Activated T-helper 2 cell treated with anti-CD3 and anti-CD28 coated beads, Interferon-gamma antibody, Interleukin-2, Interleukin-4, amounts not matched to agents 10 μg/mL and 5 μg/mL and 100 μg/mL, durations not matched to agents 14 hours and 24 hours and 36 hours (primary cell): ENCODE data around the gene AK9. TPM values are rescaled to one million over a fixed set of nuclear protein-coding genes. Genes with fewer than 3 reads are reported as not detected.
"Not testable (repeated sequence)": the region's sequence is repeated elsewhere in the genome, so short reads cannot be mapped to it uniquely, and the experiment has no call there.

Experiments
- DNase-seq: peaks from one replicate; pipeline ENCODE4 v3.0.0; 2021; ENCODE audit warnings: low spot score
- H3K27ac Mint-ChIP-seq: one replicate; pipeline ENCODE4 v1.8.0; 2021; ENCODE audit warnings: mixed read lengths
- H3K27me3 Mint-ChIP-seq: one replicate; pipeline ENCODE4 v1.8.0; 2021; ENCODE audit warnings: low read depth, mixed read lengths
- H3K36me3 Mint-ChIP-seq: one replicate; pipeline ENCODE4 v1.8.0; 2021; ENCODE audit warnings: low read depth, mixed read lengths
- H3K4me1 Mint-ChIP-seq: one replicate; pipeline ENCODE4 v1.8.0; 2021; ENCODE audit warnings: low read depth, mixed read lengths
- H3K4me3 Mint-ChIP-seq: one replicate; pipeline ENCODE4 v1.8.0; 2021; ENCODE audit warnings: low read depth, mild to moderate bottlenecking, moderate library complexity, mixed read lengths
- H3K9me3 Mint-ChIP-seq: one replicate; pipeline ENCODE4 v1.8.0; 2021; ENCODE audit warnings: mixed read lengths
- intact Hi-C: fragments of 100-400 bp; cut with micrococcal nuclease; formaldehyde crosslinking; loops from one replicate; pipeline ENCODE4 v1.15.1; 2023
- total RNA-seq: library from RNA; stranded (reverse); gene quantifications from 2 replicates; pipeline ENCODE4 v1.2.3, GENCODE V29; 2022

The AK9 gene
- total RNA-seq, 1 donor from 2014 or later, result 3.8 TPM

GRCh38 chr6:109687271-109687761 lies 3.7 kb downstream of the AK9 start:
- intact Hi-C loops, result no loop called here
- no peak for DNase-seq
- peaks cover 8% of the 10 kb centered on the region for H3K9me3 Mint-ChIP-seq
- no peak overlapping the region for H3K4me3 Mint-ChIP-seq
- H3K4me1 Mint-ChIP-seq, result peaks cover 19% of the 10 kb centered on the region
- peaks cover 10% of the 10 kb centered on the region for H3K27me3 Mint-ChIP-seq
- no peak overlapping the region for H3K27ac Mint-ChIP-seq
- no peaks in the 10 kb centered on the region for H3K36me3 Mint-ChIP-seq

- Mint-ChIP-seq H3K27ac (no peak overlapping the region), H3K4me1 (peaks cover 15% of the 10 kb centered on the region), H3K9me3 (peaks cover 10% of the 10 kb centered on the region), H3K27me3 (peaks cover 12% of the 10 kb centered on the region), H3K36me3 (no peaks in the 10 kb centered on the region), H3K4me3 (no peak overlapping the region)
- intact Hi-C loops, result no loop called here
- DNase-seq, result no peak
Measured at GRCh38 chr6:109686566-109687265, 4.3 kb downstream of the AK9 start.

- H3K9me3 Mint-ChIP-seq, intact Hi-C loops, H3K36me3 Mint-ChIP-seq, H3K4me3 Mint-ChIP-seq, DNase-seq, H3K27ac Mint-ChIP-seq, H3K4me1 Mint-ChIP-seq, H3K27me3 Mint-ChIP-seq: not testable (repeated sequence)
Measured at GRCh38 chr6:109678661-109679505, 12.1 kb downstream of the AK9 start.

GRCh38 chr6:109678240-109678639 lies 12.8 kb downstream of the AK9 start:
- H3K36me3 Mint-ChIP-seq, result no peaks in the 10 kb centered on the region
- H3K4me3 Mint-ChIP-seq, result no peak overlapping the region
- DNase-seq, result no peak
- H3K27me3 Mint-ChIP-seq, result peaks cover 2% of the 10 kb centered on the region
- H3K27ac Mint-ChIP-seq, result no peak overlapping the region
- H3K9me3 Mint-ChIP-seq, result peaks cover 7% of the 10 kb centered on the region
- peaks cover 3% of the 10 kb centered on the region for H3K4me1 Mint-ChIP-seq
- intact Hi-C loops, result no loop called here

- no peak overlapping the region for H3K4me3 Mint-ChIP-seq
- H3K36me3 Mint-ChIP-seq, result no peaks in the 10 kb centered on the region
- peaks cover 5% of the 10 kb centered on the region for H3K9me3 Mint-ChIP-seq
- H3K27ac Mint-ChIP-seq, result no peak overlapping the region
- no peaks in the 10 kb centered on the region for H3K27me3 Mint-ChIP-seq
- intact Hi-C loops, result no loop called here
- DNase-seq, result no peak
- peaks cover 3% of the 10 kb centered on the region for H3K4me1 Mint-ChIP-seq
Measured at GRCh38 chr6:109676724-109677123, 14.3 kb downstream of the AK9 start.

- H3K27me3 Mint-ChIP-seq, result no peaks in the 10 kb centered on the region
- intact Hi-C loops, result no loop called here
- no peak overlapping the region for H3K4me3 Mint-ChIP-seq
- no peak for DNase-seq
- no peak overlapping the region for H3K27ac Mint-ChIP-seq
- H3K9me3 Mint-ChIP-seq, result peaks cover 4% of the 10 kb centered on the region
- H3K4me1 Mint-ChIP-seq, result no peaks in the 10 kb centered on the region
- no peaks in the 10 kb centered on the region for H3K36me3 Mint-ChIP-seq
Measured at GRCh38 chr6:109672839-109673238, 18.2 kb downstream of the AK9 start.

GRCh38 chr6:109672175-109672574 lies 18.8 kb downstream of the AK9 start:
- DNase-seq, result no peak
- intact Hi-C loops, result no loop called here
- Mint-ChIP-seq H3K4me3 (no peak overlapping the region), H3K27ac (no peak overlapping the region), H3K36me3 (no peaks in the 10 kb centered on the region), H3K9me3 (peaks cover 4% of the 10 kb centered on the region), H3K4me1 (no peaks in the 10 kb centered on the region), H3K27me3 (no peaks in the 10 kb centered on the region)

GRCh38 chr6:109671733-109672132 lies 19.3 kb downstream of the AK9 start:
- H3K9me3 Mint-ChIP-seq, result peaks cover 2% of the 10 kb centered on the region
- no peaks in the 10 kb centered on the region for H3K27me3 Mint-ChIP-seq
- H3K4me1 Mint-ChIP-seq, result no peaks in the 10 kb centered on the region
- H3K36me3 Mint-ChIP-seq, result no peaks in the 10 kb centered on the region
- H3K27ac Mint-ChIP-seq, result no peak overlapping the region
- H3K4me3 Mint-ChIP-seq, result no peak overlapping the region
- no peak for DNase-seq
- intact Hi-C loops, result no loop called here

- H3K9me3 Mint-ChIP-seq, result no peaks in the 10 kb centered on the region
- no peak overlapping the region for H3K27ac Mint-ChIP-seq
- no peaks in the 10 kb centered on the region for H3K27me3 Mint-ChIP-seq
- no peaks in the 10 kb centered on the region for H3K4me1 Mint-ChIP-seq
- H3K4me3 Mint-ChIP-seq, result no peak overlapping the region
- intact Hi-C loops, result no loop called here
- H3K36me3 Mint-ChIP-seq, result no peaks in the 10 kb centered on the region
- no peak for DNase-seq
Measured at GRCh38 chr6:109669811-109670210, 21.2 kb downstream of the AK9 start.

- Mint-ChIP-seq H3K27me3 (no peaks in the 10 kb centered on the region), H3K4me3 (no peak overlapping the region), H3K27ac (no peak overlapping the region), H3K4me1 (no peaks in the 10 kb centered on the region), H3K9me3 (no peaks in the 10 kb centered on the region), H3K36me3 (no peaks in the 10 kb centered on the region)
- DNase-seq, result no peak
- intact Hi-C loops, result no loop called here
Measured at GRCh38 chr6:109662192-109662591, 28.8 kb downstream of the AK9 start.

- Mint-ChIP-seq H3K9me3 (no peaks in the 10 kb centered on the region), H3K4me1 (no peaks in the 10 kb centered on the region), H3K36me3 (no peaks in the 10 kb centered on the region)
Measured at GRCh38 chr6:109660526-109661320, 30.3 kb downstream of the AK9 start.

GRCh38 chr6:109655761-109656262 lies 35.2 kb downstream of the AK9 start:
- H3K4me1 Mint-ChIP-seq, result no peaks in the 10 kb centered on the region
- H3K36me3 Mint-ChIP-seq, result no peaks in the 10 kb centered on the region
- no peak overlapping the region for H3K27ac Mint-ChIP-seq
- peaks cover 2% of the 10 kb centered on the region for H3K27me3 Mint-ChIP-seq
- intact Hi-C loops, result no loop called here
- no peak overlapping the region for H3K4me3 Mint-ChIP-seq
- H3K9me3 Mint-ChIP-seq, result no peaks in the 10 kb centered on the region
- DNase-seq, result no peak

More at GRCh38 chr6:109660526-109661320, 30.3 kb downstream of the AK9 start:
- no peaks in the 10 kb centered on the region for H3K27me3 Mint-ChIP-seq
- no peak for DNase-seq
- no peak overlapping the region for H3K4me3 Mint-ChIP-seq
- intact Hi-C loops, result no loop called here
- no peak overlapping the region for H3K27ac Mint-ChIP-seq
